Superior temporal gyrus (tissue), 1 donor: ENCODE data around the gene FOXK2.
A peak's percentile ranks its signal among the peaks of the same experiment; 100 is the strongest.
"Not testable (repeated sequence)": the region's sequence is repeated elsewhere in the genome, so short reads cannot be mapped to it uniquely, and the experiment has no call there.

Experiments used
- DNase-seq: peaks from one replicate; pipeline ENCODE4 v3.0.0-alpha.2; 2016; ENCODE audit errors: extremely low spot score

FOXK2 gene

GRCh38 chr17:82563745-82564144 lies 44.2 kb downstream of the FOXK2 start:
- not testable (repeated sequence) for DNase-seq

DNA sequence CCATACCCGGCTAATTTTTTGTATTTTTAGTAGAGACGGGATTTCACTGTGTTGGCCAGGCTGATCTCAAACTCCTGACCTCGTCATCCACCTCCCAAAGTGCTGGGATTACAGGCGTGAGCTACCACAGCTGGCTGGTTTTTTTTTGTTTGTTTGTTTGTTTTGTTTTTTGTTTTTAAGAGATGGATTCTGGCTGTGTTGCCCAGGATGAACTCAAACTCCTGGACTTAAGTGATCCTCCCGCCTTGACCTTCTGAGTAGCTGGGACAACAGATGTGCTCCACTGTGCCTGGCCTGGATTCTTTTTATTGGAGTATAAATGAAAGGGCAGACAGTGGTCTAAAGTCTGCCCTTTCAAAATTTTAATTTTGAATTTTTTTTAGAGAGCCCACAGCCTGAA lies 44.7 kb downstream of the FOXK2 start:
- DNase-seq, result no peak

GRCh38 chr17:82565551-82565950 lies 46.0 kb downstream of the FOXK2 start:
- peak; percentile 71 for DNase-seq

- DNase-seq, result no peak
Observed at GRCh38 chr17:82566129-82566960, 46.8 kb downstream of the FOXK2 start.

- DNase-seq, result no peak
Observed at GRCh38 chr17:82567286-82567685, 47.8 kb downstream of the FOXK2 start.

- DNase-seq, result no peak
Observed at GRCh38 chr17:82568997-82569393, 49.5 kb downstream of the FOXK2 start.

- no peak for DNase-seq
Observed at GRCh38 chr17:82569621-82570020, 50.1 kb downstream of the FOXK2 start.

DNA sequence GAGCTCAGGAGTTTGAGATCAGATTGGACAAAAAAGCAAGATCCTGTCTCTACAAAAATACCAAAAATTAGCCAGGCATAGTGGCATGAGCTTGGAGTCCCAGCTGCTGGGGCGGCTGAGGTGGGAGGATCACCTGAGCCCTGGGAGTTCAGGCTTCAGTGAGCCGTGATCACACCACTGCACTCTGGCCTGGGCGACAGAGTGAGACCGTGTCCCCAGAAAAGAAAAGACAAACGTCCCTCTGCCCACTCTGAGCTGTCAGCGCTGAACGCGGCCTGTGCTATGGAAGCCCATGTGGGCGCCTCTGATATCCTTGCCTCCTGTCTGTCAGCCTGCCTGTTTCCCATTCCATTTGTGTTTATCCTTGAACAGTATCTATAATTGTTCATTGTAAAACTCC lies 50.7 kb downstream of the FOXK2 start:
- no peak for DNase-seq

GRCh38 chr17:82571855-82572254 lies 52.3 kb downstream of the FOXK2 start:
- no peak for DNase-seq

GRCh38 chr17:82574041-82574440 lies 54.5 kb downstream of the FOXK2 start:
- no peak for DNase-seq

DNA sequence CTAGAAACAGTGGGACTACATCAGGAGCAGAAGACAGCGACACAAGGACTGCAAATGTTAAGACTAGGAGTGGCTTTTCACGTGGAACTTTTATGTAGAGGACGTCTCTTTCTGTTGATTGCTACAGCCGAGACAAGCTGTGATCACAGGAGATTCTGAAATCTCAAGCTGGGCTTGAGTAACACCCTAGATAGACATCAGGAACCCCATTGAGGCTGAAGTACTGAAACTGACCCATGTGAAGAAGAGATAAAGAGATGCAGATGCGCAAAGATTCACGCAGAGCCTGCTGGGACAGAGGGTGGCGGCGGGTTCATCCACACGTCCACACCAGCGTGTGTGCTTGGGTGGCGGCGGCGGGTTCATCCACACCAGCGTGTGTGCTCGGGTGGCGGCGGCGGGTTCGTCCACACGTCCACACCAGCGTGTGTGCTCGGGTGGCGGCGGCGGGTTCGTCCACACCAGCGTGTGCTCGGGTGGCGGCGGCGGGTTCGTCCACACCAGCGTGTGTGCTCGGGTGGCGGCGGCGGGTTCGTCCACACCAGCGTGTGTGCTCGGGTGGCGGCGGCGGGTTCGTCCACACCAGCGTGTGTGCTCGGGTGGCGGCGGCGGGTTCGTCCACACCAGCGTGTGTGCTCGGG lies 56.2 kb downstream of the FOXK2 start:
- DNase-seq, result not testable (repeated sequence)

DNA sequence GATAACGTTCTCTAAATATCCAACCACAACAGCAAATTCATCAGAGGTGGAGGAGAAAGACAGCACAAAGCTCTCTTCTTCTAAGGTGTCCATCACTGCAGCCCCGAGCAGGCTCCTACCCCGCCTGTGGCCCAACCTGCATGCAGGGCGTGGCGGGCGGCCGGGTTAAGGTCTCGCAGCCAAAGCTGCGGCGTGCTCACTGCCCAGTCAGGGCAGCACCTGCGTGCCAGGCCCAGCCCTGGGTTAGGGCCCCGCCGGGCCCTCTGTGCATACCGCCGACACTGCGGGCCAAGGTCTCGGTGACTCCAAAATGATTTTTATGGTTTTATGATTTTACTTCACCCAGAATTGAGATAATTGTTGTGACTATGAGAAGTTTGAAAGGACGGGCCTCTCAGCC lies 57.8 kb downstream of the FOXK2 start:
- no peak for DNase-seq

GRCh38 chr17:82579969-82580368 lies 60.4 kb downstream of the FOXK2 start:
- DNase-seq, result not testable (repeated sequence)

DNA sequence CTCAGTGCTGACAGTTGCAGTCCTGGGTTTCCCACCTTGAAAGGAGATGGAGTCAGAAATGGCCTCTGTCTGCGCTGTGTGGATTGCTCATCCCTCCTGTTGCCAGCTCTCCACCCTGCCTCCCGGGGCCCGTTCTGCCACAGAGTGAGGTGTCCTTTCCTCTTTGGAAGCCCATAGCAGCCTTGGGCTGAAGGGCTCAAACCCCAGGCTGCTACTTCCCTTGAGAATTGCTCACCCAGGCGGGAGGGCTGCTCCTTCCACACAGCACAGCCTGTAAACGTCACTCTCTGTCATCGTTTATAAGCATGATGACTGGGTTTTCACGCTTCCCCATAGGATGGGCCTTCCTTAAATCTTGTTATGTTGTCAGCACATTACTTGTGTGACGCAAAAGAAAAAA lies 62.7 kb downstream of the FOXK2 start:
- no peak for DNase-seq

DNA sequence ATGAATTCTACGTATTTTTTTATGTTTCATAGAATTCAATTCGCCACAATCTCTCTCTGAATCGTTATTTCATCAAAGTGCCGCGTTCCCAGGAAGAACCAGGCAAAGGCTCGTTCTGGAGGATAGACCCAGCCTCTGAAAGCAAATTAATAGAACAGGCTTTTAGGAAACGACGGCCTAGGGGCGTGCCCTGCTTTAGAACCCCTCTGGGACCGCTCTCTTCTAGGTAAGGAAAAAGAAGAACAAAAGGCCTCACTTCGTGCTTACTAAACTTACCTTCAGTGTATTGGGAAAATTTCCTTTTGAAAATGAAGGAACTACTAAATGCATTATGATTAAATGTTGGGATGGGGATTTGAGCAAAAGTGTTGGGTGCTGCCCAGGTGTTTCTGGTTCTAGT lies 63.2 kb downstream of the FOXK2 start:
- no peak for DNase-seq

GRCh38 chr17:82583720-82584234 lies 64.2 kb downstream of the FOXK2 start:
- DNase-seq, result no peak

- DNase-seq, result not testable (repeated sequence)
Observed at GRCh38 chr17:82585935-82586575, 66.5 kb downstream of the FOXK2 start.

- DNase-seq, result no peak
Observed at GRCh38 chr17:82586576-82587233, 67.2 kb downstream of the FOXK2 start.

DNA sequence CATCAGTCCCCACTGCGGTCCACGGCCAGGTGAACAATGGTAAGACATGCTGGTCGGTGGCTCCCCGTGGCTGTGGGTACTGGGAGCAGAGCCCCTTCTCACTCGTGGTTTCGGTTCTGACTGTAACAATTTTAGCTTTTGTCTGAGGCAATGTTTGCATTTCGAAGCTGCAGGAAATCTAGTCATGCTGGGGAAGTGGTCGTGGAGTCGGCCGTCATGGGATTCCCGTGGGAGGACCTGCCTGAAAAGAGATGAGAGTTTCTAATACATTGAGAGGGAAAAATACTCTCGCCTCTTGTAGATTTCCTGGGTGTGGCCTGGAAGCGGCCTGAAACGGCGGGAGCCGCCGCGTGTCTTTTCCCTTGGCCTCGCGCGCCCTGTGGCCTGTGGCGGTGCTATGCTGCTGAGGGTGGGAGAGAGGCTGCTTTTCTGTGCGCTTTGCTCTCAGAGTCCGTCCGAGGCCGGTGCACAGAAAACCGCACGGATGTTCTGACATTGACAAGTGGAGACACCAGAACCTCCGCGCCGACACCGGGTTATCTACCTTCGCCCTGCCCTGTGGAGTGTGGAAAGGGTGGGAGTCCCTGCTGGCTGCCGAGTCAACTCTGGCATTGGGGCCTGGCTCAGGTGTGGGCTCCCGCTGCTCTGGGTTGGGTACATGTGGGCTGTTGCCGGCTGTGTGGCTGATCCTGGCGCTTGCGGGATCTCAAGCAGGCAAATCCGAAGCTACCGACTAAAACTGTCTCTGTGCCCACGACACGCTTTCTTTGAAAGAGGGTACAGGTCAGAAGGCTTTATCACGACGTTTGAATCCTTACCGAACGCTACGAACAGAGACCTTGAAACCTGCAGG lies 67.9 kb downstream of the FOXK2 start:
- DNase-seq, result no peak

DNA sequence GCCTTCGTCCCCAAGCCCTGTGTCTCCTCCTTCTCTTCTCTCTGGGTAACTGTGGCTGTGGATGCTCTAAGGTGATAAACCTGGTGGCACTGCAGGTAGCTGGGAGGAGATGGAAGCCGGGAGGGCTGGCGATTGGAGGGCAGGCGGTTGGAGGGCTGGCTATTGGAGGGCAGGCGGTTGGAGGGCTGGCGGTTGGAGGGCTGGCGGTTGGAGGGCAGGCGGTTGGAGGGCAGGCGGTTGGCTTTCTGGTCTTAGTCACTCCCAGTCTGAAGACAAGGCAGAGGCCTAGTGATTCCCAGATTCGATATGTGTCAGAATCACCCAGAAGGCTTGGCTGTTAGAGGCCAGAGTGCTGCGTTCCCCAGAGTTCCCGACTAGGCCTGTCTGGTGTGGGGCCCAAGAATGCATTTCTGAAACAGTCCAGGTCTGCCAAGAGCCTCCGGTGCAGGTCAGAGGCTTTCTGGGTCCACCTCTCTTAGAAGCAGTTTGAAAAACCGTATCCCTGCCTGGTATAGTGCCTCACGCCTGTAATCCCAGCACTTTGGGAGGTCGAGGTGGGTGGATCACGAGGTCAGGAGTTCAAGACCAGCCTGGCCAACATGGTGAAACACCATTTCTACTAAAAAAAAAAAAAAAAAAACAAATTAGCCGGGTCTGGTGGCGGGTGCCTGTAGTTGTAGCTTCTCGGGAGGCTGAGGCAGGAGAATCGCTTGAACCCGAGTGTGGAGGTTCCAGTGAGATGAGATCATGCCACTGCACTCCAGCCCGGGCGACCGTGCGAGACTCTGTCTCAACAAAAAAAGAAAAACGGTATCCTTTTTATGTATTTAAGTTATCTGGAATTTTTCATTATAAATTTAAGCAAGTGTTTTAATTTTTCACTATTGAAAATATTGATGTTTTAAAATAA lies 69.0 kb downstream of the FOXK2 start:
- DNase-seq, result no peak
